Measurements from ENCODE around the gene PRKCE.

The PRKCE gene

GRCh38 chr2:45993476-45993991 is 342.1 kb downstream of the PRKCE start:
- peak; percentile 70 for DNase-seq (ENCODE audit: low read depth)

GRCh38 chr2:45994060-45994459 is 342.6 kb downstream of the PRKCE start:
- no peak for DNase-seq (ENCODE audit: low read depth)
- no peak overlapping the region for H3K4me3 ChIP-seq (ENCODE audit: control insufficient read depth, low read depth, low read length)
- TF ChIP-seq CTCF (IDR thresholded peaks at IDR 0.05; ENCODE audit: control insufficient read depth, insufficient read depth, low read depth, low read length, missing control alignments): no peak

More at GRCh38 chr2:45993476-45993991, 342.1 kb downstream of the PRKCE start:
- peak; percentile 79 for TF ChIP-seq CTCF (IDR thresholded peaks at IDR 0.05; ENCODE audit: control insufficient read depth, insufficient read depth, low read depth, low read length, missing control alignments)
- no peak overlapping the region for H3K4me3 ChIP-seq (ENCODE audit: control insufficient read depth, low read depth, low read length)

GRCh38 chr2:46000660-46001059 is 349.2 kb downstream of the PRKCE start:
- DNase-seq (ENCODE audit: low read depth): no peak
- TF ChIP-seq CTCF (IDR thresholded peaks at IDR 0.05; ENCODE audit: control insufficient read depth, insufficient read depth, low read depth, low read length, missing control alignments): no peak
- no peak overlapping the region for H3K4me3 ChIP-seq (ENCODE audit: control insufficient read depth, low read depth, low read length)

GRCh38 chr2:46001290-46001689 is 349.8 kb downstream of the PRKCE start:
- no peak for DNase-seq (ENCODE audit: low read depth)
- no peak for TF ChIP-seq CTCF (IDR thresholded peaks at IDR 0.05; ENCODE audit: control insufficient read depth, insufficient read depth, low read depth, low read length, missing control alignments)
- no peak overlapping the region for H3K4me3 ChIP-seq (ENCODE audit: control insufficient read depth, low read depth, low read length)

- TF ChIP-seq CTCF (IDR thresholded peaks at IDR 0.05; ENCODE audit: control insufficient read depth, insufficient read depth, low read depth, low read length, missing control alignments): no peak
- no peak for DNase-seq (ENCODE audit: low read depth)
- H3K4me3 ChIP-seq (ENCODE audit: control insufficient read depth, low read depth, low read length): no peak overlapping the region
Observed at GRCh38 chr2:46001741-46002506, 350.4 kb downstream of the PRKCE start.

GRCh38 chr2:46002507-46002883 is 351.0 kb downstream of the PRKCE start:
- DNase-seq (ENCODE audit: low read depth): no peak
- TF ChIP-seq CTCF (IDR thresholded peaks at IDR 0.05; ENCODE audit: control insufficient read depth, insufficient read depth, low read depth, low read length, missing control alignments): no peak
- H3K4me3 ChIP-seq (ENCODE audit: control insufficient read depth, low read depth, low read length): no peak overlapping the region
